K562 (cell line): ENCODE results near the gene ART1. TPM values are rescaled to one million over a fixed set of nuclear protein-coding genes. Genes with fewer than 3 reads are reported as not detected.

ENCODE experiments used
- ATAC-seq: fragments of 200-7000 bp; cut with Tn5 transposase; 3 replicates; pipeline ENCODE4 v1.9.1; 2020; ENCODE audit warnings: moderate library complexity
- BruUV-seq: library from RNA; stranded (reverse); fragments of 400-500 nt; replicated peaks from 2 replicates; lab custom pipeline; 2021; lab: Mats Ljungman, UMichigan
- CTCF ChIA-PET: fragments of 300-600 bp; formaldehyde crosslinking; extraction: SDS; loops from one replicate; lab custom pipeline; 2021; ENCODE audit warnings: low intra/inter-chr PET ratio; lab: Yijun Ruan, JAX
- POLR2A ChIA-PET: fragments of 300-600, 350-650 bp; sonication (Branson Sonifier 250); formaldehyde crosslinking; extraction: SDS; loops from one replicate; lab custom pipeline; 2021; ENCODE audit warnings: antibody characterized with exemption, inconsistent platforms; lab: Yijun Ruan, JAX
- DNase-seq, 4 experiments: peaks; one replicate each; pipeline versions ENCODE4 v3.0.0 to v3.0.0-alpha.2; 2011 to 2018; ENCODE audit warnings: low spot score in 3 of 4, mixed read lengths in 3 of 4; ENCODE audit errors: extremely low read depth in 1 of 4
- FAIRE-seq: peaks from 2 replicates; lab custom pipeline; 2011; peaks lifted over from hg19 to GRCh38; lab: Jason Lieb, UNC
- H2AFZ ChIP-seq: 2 replicates; pipeline ENCODE4 v1.6.0; 2011; ENCODE audit warnings: low read depth, low read length, control low read depth, inconsistent platforms
- H3K27ac ChIP-seq: fragments of 200-600 bp; 3 replicates; pipeline ENCODE4 v1.8.0; 2011; ENCODE audit warnings: low read depth, mild to moderate bottlenecking, control low read depth, inconsistent platforms, low read length, moderate library complexity, mixed read lengths; ENCODE audit errors: extremely low read depth
- H3K27me3 ChIP-seq, 2 experiments: fragments of 300-600 bp in 1 of 2; 2 replicates in 1 of 2; 3 replicates in 1 of 2; pipeline versions ENCODE4 v1.6.0 to v1.8.0; 2011; ENCODE audit warnings: inconsistent platforms in 2 of 2, low read length in 2 of 2, mild to moderate bottlenecking in 1 of 2, mixed read lengths in 1 of 2, moderate library complexity in 1 of 2; ENCODE audit not compliant: control insufficient read depth in 2 of 2, insufficient read depth in 2 of 2
- H3K36me3 ChIP-seq: fragments of 300-600 bp; 3 replicates; pipeline ENCODE4 v1.8.0; 2011; ENCODE audit warnings: mild to moderate bottlenecking, low read length, inconsistent platforms; ENCODE audit not compliant: control insufficient read depth, insufficient read depth
- H3K4me1 ChIP-seq, 2 experiments: fragments of 200-600 bp in 1 of 2; replicated peaks in 1 of 2; 2 replicates in 1 of 2; 3 replicates in 1 of 2; pipeline versions ENCODE4 v1.5.1 to v1.8.0; 2011; ENCODE audit warnings: inconsistent platforms in 2 of 2, low read length in 2 of 2, mild to moderate bottlenecking in 1 of 2, mixed read lengths in 1 of 2, moderate library complexity in 1 of 2; ENCODE audit not compliant: control insufficient read depth in 2 of 2, insufficient read depth in 2 of 2
- H3K4me2 ChIP-seq: 2 replicates; pipeline ENCODE4 v1.6.1; 2011; ENCODE audit warnings: low read length, control low read depth, inconsistent platforms, mixed read lengths; ENCODE audit not compliant: insufficient read depth
- H3K4me3 ChIP-seq: fragments of 200-600 bp; sonication (generic), shearing (Covaris generic); 2 replicates; pipeline ENCODE4 v1.5.1; 2016; ENCODE audit warnings: control low read depth, inconsistent platforms
- H3K79me2 ChIP-seq: fragments of 200-600 bp; 3 replicates; pipeline ENCODE4 v1.8.0; 2011; ENCODE audit warnings: low read length, inconsistent platforms; ENCODE audit not compliant: control insufficient read depth, insufficient read depth
- H3K9ac ChIP-seq, 2 experiments: 2 replicates each; pipeline versions ENCODE4 v1.6.0 to v1.6.1; 2011; ENCODE audit warnings: low read depth in 2 of 2, low read length in 2 of 2, control low read depth in 1 of 2, inconsistent platforms in 1 of 2, mild to moderate bottlenecking in 1 of 2, mixed read lengths in 1 of 2; ENCODE audit not compliant: insufficient read depth in 1 of 2
- H3K9me1 ChIP-seq: one replicate; pipeline ENCODE4 v1.6.0; 2011; ENCODE audit warnings: inconsistent platforms, mild to moderate bottlenecking, low read length, moderate library complexity; ENCODE audit not compliant: control insufficient read depth, insufficient read depth
- H3K9me3 ChIP-seq: replicated peaks from 2 replicates; pipeline ENCODE4 v1.5.1; 2011; ENCODE audit warnings: low read depth, low read length, inconsistent platforms; ENCODE audit not compliant: control insufficient read depth, insufficient read depth
- H4K20me1 ChIP-seq: replicated peaks from 2 replicates; pipeline ENCODE4 v1.6.1; 2011; ENCODE audit warnings: low read length, inconsistent platforms, mixed read lengths; ENCODE audit not compliant: control insufficient read depth, insufficient read depth
- ATF3 ChIP-seq, 2 experiments: fragments of 450-650 bp in 1 of 2; sonication (generic) in 1 of 2; formaldehyde crosslinking in 1 of 2; IDR thresholded peaks in 1 of 2; conservative IDR thresholded peaks in 1 of 2; 2 replicates each; pipeline versions ENCODE4 v1.6.1 to v1.8.1; 2016 to 2023; ENCODE audit warnings: mild to moderate bottlenecking in 2 of 2, moderate library complexity in 2 of 2, inconsistent platforms in 1 of 2, missing genetic modification reagents in 1 of 2
- C11orf30 ChIP-seq: fragments of 450-650 bp; IDR thresholded peaks from 2 replicates; pipeline ENCODE4 v1.6.1; 2016; ENCODE audit warnings: low read depth, mild to moderate bottlenecking
- FOS ChIP-seq: IDR thresholded peaks from 3 replicates; pipeline ENCODE4 v1.6.1; 2011; ENCODE audit not compliant: insufficient read length; ENCODE audit errors: extremely low read depth
- FOSL1 ChIP-seq: fragments of 200-800 bp; sonication (Bioruptor generic); conservative IDR thresholded peaks from 2 replicates; pipeline ENCODE4 v1.6.1; 2016; ENCODE audit warnings: missing genetic modification characterization, missing compliant biosample characterization
- HDAC1 ChIP-seq, 2 experiments: fragments of 450-650 bp; IDR thresholded peaks; 2 replicates each; pipeline ENCODE4 v1.6.1; 2016 to 2017; ENCODE audit warnings: inconsistent platforms in 1 of 2, mild to moderate bottlenecking in 1 of 2, moderate library complexity in 1 of 2
- MAZ ChIP-seq, 2 experiments: fragments of 450-650 bp in 1 of 2; sonication (generic) in 1 of 2; formaldehyde crosslinking; IDR thresholded peaks in 1 of 2; conservative IDR thresholded peaks in 1 of 2; 2 replicates each; pipeline versions ENCODE4 v1.4.0 to v1.5.0; 2020; ENCODE audit warnings: mild to moderate bottlenecking in 1 of 2, missing genetic modification reagents in 1 of 2
- USF2 ChIP-seq: sonication (generic); formaldehyde crosslinking; IDR thresholded peaks from 2 replicates; pipeline ENCODE4 v1.5.0; 2020; ENCODE audit warnings: missing genetic modification reagents
- ZNF316 ChIP-seq: fragments of 450-650 bp; IDR thresholded peaks from 2 replicates; pipeline ENCODE4 v1.6.1; 2016
- WGBS: fragments of 100-300 bp; shearing (Covaris generic); methylation state at CpG from one replicate; pipeline ENCODE4 v1.1.6; 2016; ENCODE audit warnings: low coverage, mixed read lengths; ENCODE audit not compliant: insufficient coverage; ENCODE audit errors: missing lambda C conversion rate; 5-methylcytosine and 5-hydroxymethylcytosine counted together
- in situ Hi-C: fragments of 300-500 bp; cut with MboI; formaldehyde crosslinking; loops from 4 replicates; pipeline ENCODE4 v1.15.0; 2018; ENCODE audit warnings: inconsistent platforms, mixed read lengths
- intact Hi-C: fragments of 100-400 bp; cut with micrococcal nuclease; formaldehyde crosslinking; loops from 2 replicates; pipeline ENCODE4 v1.14.2; 2022
- polyA plus RNA-seq, 8 experiments: library from polyadenylated mRNA; depleted of rRNA in 4 of 8; stranded (reverse) in 5 of 8; unstranded in 3 of 8; fragments of >200 nt; fragmentation: Nextera tagmentation in 2 of 8; fragmentation: Illumina TruSeq in 1 of 8; extraction: Ambion mirVana in 2 of 8; extraction: Trizol in 1 of 8; gene quantifications; 2 replicates each; pipeline versions ENCODE4 v1.2.1 to v1.2.3, GENCODE V29; 2011 to 2014; ENCODE audit warnings: inconsistent platforms in 1 of 8, missing spikeins in 1 of 8
- total RNA-seq, 7 experiments: library from RNA; depleted of rRNA in 6 of 7; stranded (reverse); fragments of >200 nt in 6 of 7; fragmentation: Illumina TruSeq in 2 of 7; extraction: Trizol in 2 of 7; gene quantifications; 2 replicates each; pipeline versions ENCODE4 v1.2.1 to v1.2.3, GENCODE V29; 2011 to 2021; ENCODE audit warnings: low replicate concordance in 1 of 7

Gene ART1
- total and polyA plus RNA-seq, 9 of the 15 experiments (the other 6 are each of a cell fraction or from before 2014, with no cell fraction given), result not detected

- Histone ChIP-seq H3K9me3 (no peaks in the 10 kb centered on the region), H3K9ac (no peak overlapping the region), H2AFZ (no peak overlapping the region), H3K79me2 (no peaks in the 10 kb centered on the region), H3K9me1 (no peaks in the 10 kb centered on the region), H3K36me3 (no peaks in the 10 kb centered on the region)
- WGBS, result 30% methylated on average over 1 of the region's 1 CpG
- DNase-seq, result no peak
- intact Hi-C loops, result no loop called here
- no peak for FAIRE-seq
- ATAC-seq, result no peak
- in situ Hi-C loops, result no loop called here
- CTCF ChIA-PET, result no interaction called here
- TF ChIP-seq FOSL1 (tag) (peak; percentile 62), MAZ (CRISPR knock-in tag; conservative IDR thresholded peaks at IDR 0.05 in 1 of 2, IDR thresholded peaks at IDR 0.05 in 1 of 2) (0 out of 4 replicates have a peak, but pooled peaks of 1 of the 2 experiments have one; percentile 27), USF2 (no peak), FOS (no peak)
- TF ChIP-seq, all 486 proteins: peak for 2
- peaks cover 2 to 5% of the 10 kb centered on the region in 2 experiments; a peak in 2 of 5 replicates for H3K27me3 ChIP-seq
- peaks cover 0 to 5% of the 10 kb centered on the region in 2 experiments; a peak in 2 of 5 replicates for H3K4me1 ChIP-seq
- H3K27ac ChIP-seq, result no peak overlapping the region
- BruUV-seq, result no TSS peak
- no peaks in the 10 kb centered on the region for H4K20me1 ChIP-seq
- no peak overlapping the region for H3K4me3 ChIP-seq
- POLR2A ChIA-PET, result interaction anchor here (0.9 to 1.0 kb wide), 2 partner anchors 9 to 21 kb away, joined by 3 read pairs; no protein-coding TSS in a partner anchor
- H3K4me2 ChIP-seq, result no peak overlapping the region
These were observed 17.6 kb upstream of the ART1 start for GRCh38 chr11:3627291-3627690.

- intact Hi-C loops, result no loop called here
- BruUV-seq, result no TSS peak
- POLR2A ChIA-PET, result interaction anchor here (0.9 kb wide), 2 partner anchors 12 to 17 kb away, joined by 3 to 4 read pairs; no protein-coding TSS in a partner anchor
These were observed 13.6 kb upstream of the ART1 start for GRCh38 chr11:3631331-3631730.

More at GRCh38 chr11:3631331-3631730, 13.6 kb upstream of the ART1 start:
- peak; percentile 51; the same call in 1 of the 2 replicates for TF ChIP-seq C11orf30
- TF ChIP-seq ZNF316, result peak; percentile 62
- peak; percentile 79 for TF ChIP-seq ATF3 (IDR thresholded peaks at IDR 0.05)
- TF ChIP-seq ATF3 (CRISPR knock-in tag; conservative IDR thresholded peaks at IDR 0.05), result no peak
- TF ChIP-seq HDAC1 (IDR thresholded peaks at IDR 0.05), result no peak
- Histone ChIP-seq H2AFZ (no peak overlapping the region), H3K79me2 (no peaks in the 10 kb centered on the region), H3K27ac (no peak overlapping the region), H3K9me3 (no peaks in the 10 kb centered on the region), H3K9me1 (no peaks in the 10 kb centered on the region), H3K4me3 (no peak overlapping the region), H3K27me3 (peaks cover 18 to 31% of the 10 kb centered on the region in 2 experiments), H3K4me2 (no peak overlapping the region), H3K9ac (no peak overlapping the region), H3K4me1 (peaks cover 0 to 4% of the 10 kb centered on the region in 2 experiments; a peak in 1 of 5 replicates), H3K36me3 (no peaks in the 10 kb centered on the region), H4K20me1 (no peaks in the 10 kb centered on the region; the same call in 1 of the 2 replicates)
- no peak for ATAC-seq
- 15% methylated on average over 4 of the region's 4 CpGs for WGBS
- DNase-seq, result no peak
- CTCF ChIA-PET, result no interaction called here
- peak; percentile 29 for FAIRE-seq
- in situ Hi-C loops, result no loop called here
